Activated CD4-positive, alpha-beta memory T cell treated with anti-CD3 and anti-CD28 coated beads for 36 hours (primary cell): Measurements from ENCODE around the gene UTS2R. TPM values are rescaled to one million over a fixed set of nuclear protein-coding genes. Genes with fewer than 3 reads are reported as not detected.

Source experiments
- CTCF ChIA-PET: fragments of 350-600 bp; sonication (Branson Sonifier 250); formaldehyde crosslinking; loops from one replicate; lab custom pipeline; 2021; ENCODE audit warnings: antibody characterized with exemption, inconsistent platforms; lab: Charles Lee
- POLR2A ChIA-PET: fragments of 350-600 bp; sonication (Branson Sonifier 250); formaldehyde crosslinking; loops from one replicate; lab custom pipeline; 2021; ENCODE audit warnings: antibody characterized with exemption; lab: Charles Lee
- DNase-seq: peaks from one replicate; pipeline ENCODE4 v3.0.0-alpha.2; 2020
- H3K27ac Mint-ChIP-seq: one replicate; pipeline ENCODE4 v1.8.0; 2021; ENCODE audit warnings: mixed read lengths
- H3K27me3 Mint-ChIP-seq: one replicate; pipeline ENCODE4 v1.8.0; 2021; ENCODE audit warnings: mixed read lengths
- H3K36me3 Mint-ChIP-seq: one replicate; pipeline ENCODE4 v1.8.0; 2021; ENCODE audit warnings: mixed read lengths
- H3K4me1 Mint-ChIP-seq: one replicate; pipeline ENCODE4 v1.8.0; 2021; ENCODE audit warnings: low read depth, mixed read lengths
- H3K4me3 Mint-ChIP-seq: one replicate; pipeline ENCODE4 v1.8.0; 2021; ENCODE audit warnings: mild to moderate bottlenecking, mixed read lengths
- H3K9me3 Mint-ChIP-seq: one replicate; pipeline ENCODE4 v1.8.0; 2021; ENCODE audit warnings: mixed read lengths
- intact Hi-C: fragments of 100-400 bp; cut with micrococcal nuclease; formaldehyde crosslinking; loops from one replicate; pipeline ENCODE4 v1.15.1; 2023
- total RNA-seq, 2 experiments: library from RNA; stranded (reverse); gene quantifications; one replicate each; pipeline ENCODE4 v1.2.3, GENCODE V29; 2021

Gene UTS2R
- total RNA-seq, 2 experiments from 2014 or later = not detected

DNA sequence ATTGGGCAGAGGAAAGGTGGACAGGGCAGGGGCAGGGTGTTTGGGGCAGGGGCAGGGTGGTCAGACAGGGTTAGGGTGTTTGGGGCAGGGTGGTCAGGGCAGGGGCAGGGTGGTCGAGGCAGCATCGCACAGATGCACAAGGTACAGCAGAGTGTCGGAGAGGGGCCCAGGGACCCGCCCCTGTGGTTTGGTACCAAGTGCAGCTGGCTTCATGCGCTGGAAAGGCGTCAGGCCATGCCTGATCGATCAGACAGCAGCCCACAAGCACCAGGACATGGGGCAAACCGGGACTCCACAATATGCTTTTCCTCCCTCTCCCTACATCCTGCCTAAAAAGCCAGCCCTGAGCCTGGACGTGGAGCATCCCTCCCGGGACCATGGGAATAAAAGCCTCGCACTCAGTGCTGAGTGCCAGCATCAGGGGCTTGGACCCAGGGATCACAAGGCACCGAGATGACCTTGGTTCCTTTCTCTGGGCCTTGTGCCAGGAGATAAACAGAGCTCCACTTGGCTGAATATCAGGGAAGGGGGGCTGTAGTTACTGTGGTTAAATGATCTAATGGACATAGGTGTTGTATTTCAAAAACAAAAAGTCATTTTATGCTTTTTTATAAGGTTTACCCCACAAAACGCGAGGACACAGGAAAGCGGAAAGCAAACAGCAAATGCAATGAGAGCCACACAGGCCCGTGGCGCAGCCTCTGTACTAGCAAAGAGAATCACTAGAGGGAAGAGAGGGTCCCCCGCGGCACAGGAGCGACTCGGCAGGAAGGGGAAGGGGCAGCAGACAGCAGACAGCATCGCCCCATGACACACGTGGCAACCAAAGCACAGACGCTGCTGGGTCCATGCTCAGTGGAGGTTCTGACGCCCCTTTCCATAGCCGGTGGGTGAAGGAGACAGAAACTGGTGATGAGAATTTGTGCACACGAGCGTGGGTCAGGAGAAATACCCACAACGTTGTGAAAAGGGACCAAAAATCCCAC, 41.3 kb downstream of the UTS2R start:
- Mint-ChIP-seq H3K27me3 (no peaks in the 10 kb centered on the region), H3K9me3 (no peaks in the 10 kb centered on the region), H3K4me1 (peaks cover 17% of the 10 kb centered on the region), H3K4me3 (no peak overlapping the region), H3K27ac (no peak overlapping the region), H3K36me3 (peaks cover 5% of the 10 kb centered on the region)
- intact Hi-C loops = loop anchor here (10.0 kb wide), 1 partner anchor 378 kb away; the partner anchor contains the start of genes DCXR and RAC3
- ChIA-PET POLR2A (interaction anchor here (0.9 kb wide), 1 partner anchor 121 kb away, joined by 3 read pairs; no protein-coding TSS in a partner anchor), CTCF (interaction anchor here (0.8 to 1.2 kb wide), 4 partner anchors 49 to 382 kb away, joined by 3 to 5 read pairs (median 3); partner anchors contain the start of gene RAC3)
- DNase-seq = no peak

DNA sequence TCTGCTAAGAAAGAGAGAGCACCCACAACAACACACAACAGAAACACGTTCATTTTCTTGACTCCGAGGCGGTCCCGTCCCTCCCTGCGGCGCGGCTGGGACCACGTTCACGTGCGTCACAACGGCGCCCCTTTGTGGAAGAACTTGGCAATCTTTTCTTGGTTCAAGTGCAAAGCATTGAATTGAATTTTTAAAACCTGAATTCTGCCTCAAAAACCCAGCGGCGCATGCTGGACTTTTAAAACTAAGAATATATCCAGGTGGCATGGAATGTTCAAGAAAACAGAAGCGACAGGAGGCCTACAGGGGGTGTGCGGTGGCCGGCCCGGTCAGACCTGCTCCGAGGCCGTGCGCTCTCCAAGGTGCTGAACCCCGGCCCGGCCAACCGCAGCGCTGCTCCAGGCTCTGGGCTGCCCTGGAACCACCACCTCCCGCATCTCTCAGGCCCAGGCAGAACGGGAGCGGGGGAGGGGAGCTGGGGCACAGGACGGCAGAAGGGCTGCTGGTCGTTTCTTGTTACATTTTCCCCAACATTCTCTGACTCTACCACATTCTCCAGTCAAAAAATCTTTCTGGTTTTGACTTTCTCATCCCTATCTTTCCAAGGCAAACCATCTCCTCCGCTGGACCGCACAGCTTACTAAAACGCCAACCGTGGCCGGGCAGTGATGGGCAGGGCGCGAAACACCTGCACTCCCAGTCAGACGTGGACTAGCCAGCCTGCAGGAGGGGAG, 43.1 kb downstream of the UTS2R start:
- peak; percentile 83 for DNase-seq
- peaks cover 2% of the 10 kb centered on the region for H3K36me3 Mint-ChIP-seq
- H3K9me3 Mint-ChIP-seq = no peaks in the 10 kb centered on the region
- ChIA-PET POLR2A (interaction anchor here (0.8 kb wide), 1 partner anchor 173 kb away, joined by 3 read pairs; no protein-coding TSS in a partner anchor), CTCF (interaction anchor here (0.8 to 1.9 kb wide), 10 partner anchors 10 to 384 kb away, joined by 3 to 6 read pairs (median 4); partner anchors contain the start of gene RAC3)
- intact Hi-C loops = loop anchor here (1.0 to 10.0 kb wide), 2 partner anchors 63 to 380 kb away; partner anchors contain the start of genes DCXR and RAC3
- H3K4me3 Mint-ChIP-seq = no peak overlapping the region
- no peaks in the 10 kb centered on the region for H3K27me3 Mint-ChIP-seq
- peaks cover 23% of the 10 kb centered on the region for H3K4me1 Mint-ChIP-seq
- no peak overlapping the region for H3K27ac Mint-ChIP-seq

DNA sequence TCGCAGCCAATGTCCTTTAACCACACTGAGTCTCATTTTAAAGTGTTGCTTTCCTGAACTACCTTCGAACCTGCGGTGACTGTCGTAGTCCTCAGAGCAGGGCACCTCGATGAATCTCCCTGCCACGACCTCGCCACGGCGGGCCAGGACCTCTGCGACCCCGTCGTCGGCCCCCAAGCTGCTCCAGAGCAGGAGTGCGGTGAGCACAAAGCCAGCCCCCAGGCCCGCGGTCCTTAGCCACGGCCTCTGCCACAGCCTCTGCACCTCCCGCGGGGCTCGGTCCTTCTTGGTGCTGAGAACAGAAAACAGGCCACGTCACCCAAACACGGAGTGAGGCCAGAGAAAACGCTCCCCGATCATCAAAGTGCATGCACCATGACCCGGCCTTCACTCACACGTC, 43.8 kb downstream of the UTS2R start:
- no peak for DNase-seq
- Mint-ChIP-seq H3K36me3 (peaks cover 9% of the 10 kb centered on the region), H3K27me3 (no peaks in the 10 kb centered on the region), H3K9me3 (no peaks in the 10 kb centered on the region), H3K27ac (no peak overlapping the region), H3K4me1 (peaks cover 29% of the 10 kb centered on the region), H3K4me3 (no peak overlapping the region)
- ChIA-PET CTCF (interaction anchor here (1.1 to 1.9 kb wide), 5 partner anchors 10 to 209 kb away, joined by 4 to 6 read pairs (median 5); no protein-coding TSS in a partner anchor), POLR2A (interaction anchor here (0.8 kb wide), 1 partner anchor 173 kb away, joined by 3 read pairs; no protein-coding TSS in a partner anchor)
- intact Hi-C loops = loop anchor here (10.0 kb wide), 1 partner anchor 381 kb away; the partner anchor contains the start of genes DCXR and RAC3

DNA sequence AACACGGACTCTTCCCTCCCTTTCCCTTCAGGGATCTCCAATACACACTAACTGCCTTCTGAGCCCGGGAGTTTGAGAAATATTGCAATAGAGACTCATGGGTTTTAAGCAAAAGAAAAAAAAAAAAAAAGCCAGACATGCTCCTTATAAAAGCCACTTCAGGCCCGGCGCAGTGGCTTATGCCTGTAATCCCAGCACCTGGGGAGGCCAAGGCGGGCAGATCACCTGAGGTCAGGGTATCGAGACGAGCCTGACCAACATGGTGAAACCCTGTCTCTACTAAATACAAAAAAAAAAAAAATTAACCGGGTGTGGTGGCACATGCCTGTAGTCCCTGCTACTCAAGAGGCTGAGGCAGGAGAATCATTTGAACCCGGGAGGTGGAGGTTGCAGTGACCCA, 44.2 kb downstream of the UTS2R start:
- ChIA-PET CTCF (no interaction called here), POLR2A (no interaction called here)
- no peaks in the 10 kb centered on the region for H3K27me3 Mint-ChIP-seq

DNA sequence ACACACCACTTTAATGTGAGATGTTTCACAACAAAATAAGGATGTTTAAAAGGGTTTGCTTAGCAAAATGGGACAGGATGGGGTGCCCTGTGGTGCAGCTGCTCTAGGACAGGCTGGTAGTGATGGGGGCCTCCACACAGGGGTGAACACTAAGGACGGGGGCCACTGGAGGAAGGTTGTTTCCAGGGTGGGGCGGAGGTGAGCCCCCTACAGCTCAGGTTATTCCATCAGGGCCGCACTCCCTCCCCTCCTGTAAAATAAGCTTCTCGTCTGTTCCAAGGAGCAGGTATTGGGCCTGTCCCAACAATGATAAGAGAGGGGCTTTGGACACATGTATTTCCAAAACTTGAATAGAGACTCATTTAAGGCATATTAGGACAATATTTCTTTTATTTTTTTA, 44.7 kb downstream of the UTS2R start:
- intact Hi-C loops = loop anchor here (10.0 kb wide), 1 partner anchor 381 kb away; the partner anchor contains the start of genes DCXR and RAC3
- H3K4me1 Mint-ChIP-seq = peaks cover 29% of the 10 kb centered on the region
- no peak for DNase-seq
- no peak overlapping the region for H3K27ac Mint-ChIP-seq
- ChIA-PET POLR2A (no interaction called here), CTCF (interaction anchor here (1.9 kb wide), 1 partner anchor 67 kb away, joined by 8 read pairs; no protein-coding TSS in a partner anchor)
- H3K27me3 Mint-ChIP-seq = no peaks in the 10 kb centered on the region
- no peaks in the 10 kb centered on the region for H3K9me3 Mint-ChIP-seq
- H3K4me3 Mint-ChIP-seq = no peak overlapping the region
- H3K36me3 Mint-ChIP-seq = peaks cover 10% of the 10 kb centered on the region

More for the DNA sequence above, 44.2 kb downstream of the UTS2R start:
- H3K4me1 Mint-ChIP-seq = peaks cover 29% of the 10 kb centered on the region
- intact Hi-C loops = loop anchor here (10.0 kb wide), 1 partner anchor 381 kb away; the partner anchor contains the start of genes DCXR and RAC3
- DNase-seq = no peak
- H3K9me3 Mint-ChIP-seq = no peaks in the 10 kb centered on the region
- peaks cover 9% of the 10 kb centered on the region for H3K36me3 Mint-ChIP-seq
- no peak overlapping the region for H3K27ac Mint-ChIP-seq
- no peak overlapping the region for H3K4me3 Mint-ChIP-seq

DNA sequence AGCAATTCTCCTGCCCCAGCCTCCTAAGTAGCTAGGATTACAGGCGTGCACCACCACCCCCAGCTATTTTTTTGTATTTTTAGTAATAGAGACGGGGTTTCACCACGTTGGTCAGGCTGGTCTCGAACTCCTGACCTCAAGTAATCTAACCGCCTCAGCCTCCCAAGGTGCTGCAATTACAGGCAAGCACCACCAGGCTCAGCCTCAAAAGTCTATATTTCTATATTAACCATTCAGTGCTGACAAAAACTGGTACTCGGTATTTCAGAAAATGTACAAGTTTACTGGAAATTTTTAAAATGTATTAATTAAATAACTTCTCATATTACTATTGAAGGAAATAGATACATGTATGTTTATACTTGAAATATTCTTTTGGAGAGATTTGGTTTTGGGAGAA, 45.2 kb downstream of the UTS2R start:
- intact Hi-C loops = loop anchor here (10.0 kb wide), 1 partner anchor 382 kb away; the partner anchor contains the start of genes DCXR and RAC3
- ChIA-PET CTCF (interaction anchor here (0.9 to 1.9 kb wide), 5 partner anchors 59 to 181 kb away, joined by 3 to 8 read pairs (median 4); no protein-coding TSS in a partner anchor), POLR2A (no interaction called here)
- Mint-ChIP-seq H3K4me1 (peaks cover 29% of the 10 kb centered on the region), H3K27me3 (no peaks in the 10 kb centered on the region), H3K9me3 (no peaks in the 10 kb centered on the region), H3K36me3 (peaks cover 10% of the 10 kb centered on the region), H3K4me3 (no peak overlapping the region), H3K27ac (no peak overlapping the region)
- peak; percentile 32 for DNase-seq

DNA sequence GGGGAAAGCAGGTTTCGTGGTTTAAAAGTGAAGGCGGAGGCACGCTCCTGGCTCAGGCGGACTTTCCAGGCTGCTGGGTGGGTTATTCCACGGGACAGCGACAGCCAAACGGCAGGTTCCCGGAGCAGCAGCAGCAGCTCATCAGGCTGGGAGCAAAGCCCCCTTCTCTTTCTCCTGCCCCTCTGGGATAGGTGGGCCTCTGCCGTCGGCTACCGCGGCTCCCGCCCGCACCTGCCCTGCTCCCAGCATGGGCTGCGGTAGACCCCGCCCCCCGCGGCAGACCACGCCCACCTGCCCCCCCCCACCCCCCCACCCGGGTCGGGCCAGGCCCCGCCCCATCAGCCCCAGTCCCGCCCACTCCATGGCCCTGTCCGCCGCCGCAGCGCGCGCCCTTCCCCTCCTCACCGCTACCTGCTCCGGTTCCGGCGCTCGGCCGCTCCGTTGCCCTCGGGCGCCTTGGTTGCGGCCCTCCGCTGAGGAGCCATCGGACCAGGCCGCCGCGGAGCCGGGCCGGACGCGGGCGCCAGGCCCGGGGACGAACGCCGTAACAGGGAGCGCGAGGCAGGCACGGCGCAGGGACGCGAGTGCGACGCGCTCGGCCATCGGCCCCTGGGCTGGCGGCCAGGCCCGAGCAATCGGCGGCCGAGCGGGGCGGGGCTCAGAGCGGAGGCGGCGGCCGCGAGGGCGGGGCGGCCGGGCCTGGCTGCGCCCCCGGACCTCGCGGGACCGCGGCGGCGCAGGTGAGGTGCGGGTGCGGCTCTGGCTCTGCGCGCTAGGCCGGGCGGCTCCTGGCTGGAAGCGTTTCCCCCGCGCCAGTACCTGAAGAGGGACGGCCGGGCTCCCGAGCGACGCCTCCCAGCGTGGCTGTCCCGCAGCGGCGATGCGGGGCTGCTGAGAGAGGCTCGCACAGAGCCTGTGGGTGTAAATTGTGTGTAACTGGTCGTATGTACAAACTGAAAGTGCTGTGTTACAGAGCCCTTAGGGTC, 46.7 kb downstream of the UTS2R start, which contains the start of the genes HEXD and OGFOD3:
Gene HEXD (plus strand): TSS at position 347 of the 986 bp plus-strand sequence. CDS start 1,453 bp downstream, outside the sequence.
Gene OGFOD3 (minus strand): TSS at position 586 of the 986 bp plus-strand sequence. CDS start 101 bp downstream, at position 485.
- POLR2A ChIA-PET = interaction anchor here (1.0 to 1.9 kb wide), 2 partner anchors 31 to 120 kb away, joined by 4 to 7 read pairs; no protein-coding TSS in a partner anchor
- intact Hi-C loops = loop anchor here (1.0 to 10.0 kb wide), 4 partner anchors 31 to 383 kb away; partner anchors contain the start of genes DCXR, NARF and RAC3
- Mint-ChIP-seq H3K36me3 (peaks cover 13% of the 10 kb centered on the region), H3K4me1 (peaks cover 29% of the 10 kb centered on the region), H3K9me3 (no peaks in the 10 kb centered on the region), H3K27me3 (no peaks in the 10 kb centered on the region), H3K27ac (peak within 1 kb of the TSS; percentile 78), H3K4me3 (peak within 1 kb of the TSS; percentile 79)
- DNase-seq = peak; percentile 87
- CTCF ChIA-PET = interaction anchor here (1.1 to 2.2 kb wide), 4 partner anchors 67 to 182 kb away, joined by 4 to 8 read pairs (median 6); no protein-coding TSS in a partner anchor

DNA sequence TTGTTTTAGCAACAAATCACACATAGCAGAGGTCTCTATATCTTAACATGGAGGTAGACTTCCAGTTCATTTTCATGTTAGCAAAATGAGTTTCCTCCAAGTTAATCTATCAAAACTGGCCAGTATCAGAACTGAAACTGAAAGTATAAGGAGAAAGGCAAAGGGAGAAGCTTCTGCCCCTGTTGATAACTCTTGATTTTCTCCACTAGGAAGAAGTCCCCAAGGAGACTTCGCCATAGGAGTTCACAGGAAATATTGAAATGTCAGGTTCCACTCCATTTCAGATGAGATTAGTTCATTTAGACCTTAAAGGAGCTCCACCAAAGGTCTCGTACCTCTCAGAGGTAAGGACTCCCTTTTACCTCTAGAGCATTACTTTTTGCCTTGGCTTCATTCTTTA, 48.0 kb downstream of the UTS2R start:
- no peaks in the 10 kb centered on the region for H3K27me3 Mint-ChIP-seq
- H3K4me3 Mint-ChIP-seq = peak overlapping the region; percentile 79
- ChIA-PET POLR2A (interaction anchor here (0.6 to 1.9 kb wide), 3 partner anchors 30 to 124 kb away, joined by 3 to 7 read pairs (median 4); no protein-coding TSS in a partner anchor), CTCF (interaction anchor here (0.9 to 1.0 kb wide), 2 partner anchors 68 to 134 kb away, joined by 3 read pairs; no protein-coding TSS in a partner anchor)
- H3K36me3 Mint-ChIP-seq = peaks cover 11% of the 10 kb centered on the region
- no peak for DNase-seq
- intact Hi-C loops = loop anchor here (2.0 to 10.0 kb wide), 2 partner anchors 181 to 385 kb away; partner anchors contain the start of genes DCXR and RAC3
- H3K27ac Mint-ChIP-seq = peak overlapping the region; percentile 78
- H3K4me1 Mint-ChIP-seq = peaks cover 25% of the 10 kb centered on the region
- no peaks in the 10 kb centered on the region for H3K9me3 Mint-ChIP-seq

DNA sequence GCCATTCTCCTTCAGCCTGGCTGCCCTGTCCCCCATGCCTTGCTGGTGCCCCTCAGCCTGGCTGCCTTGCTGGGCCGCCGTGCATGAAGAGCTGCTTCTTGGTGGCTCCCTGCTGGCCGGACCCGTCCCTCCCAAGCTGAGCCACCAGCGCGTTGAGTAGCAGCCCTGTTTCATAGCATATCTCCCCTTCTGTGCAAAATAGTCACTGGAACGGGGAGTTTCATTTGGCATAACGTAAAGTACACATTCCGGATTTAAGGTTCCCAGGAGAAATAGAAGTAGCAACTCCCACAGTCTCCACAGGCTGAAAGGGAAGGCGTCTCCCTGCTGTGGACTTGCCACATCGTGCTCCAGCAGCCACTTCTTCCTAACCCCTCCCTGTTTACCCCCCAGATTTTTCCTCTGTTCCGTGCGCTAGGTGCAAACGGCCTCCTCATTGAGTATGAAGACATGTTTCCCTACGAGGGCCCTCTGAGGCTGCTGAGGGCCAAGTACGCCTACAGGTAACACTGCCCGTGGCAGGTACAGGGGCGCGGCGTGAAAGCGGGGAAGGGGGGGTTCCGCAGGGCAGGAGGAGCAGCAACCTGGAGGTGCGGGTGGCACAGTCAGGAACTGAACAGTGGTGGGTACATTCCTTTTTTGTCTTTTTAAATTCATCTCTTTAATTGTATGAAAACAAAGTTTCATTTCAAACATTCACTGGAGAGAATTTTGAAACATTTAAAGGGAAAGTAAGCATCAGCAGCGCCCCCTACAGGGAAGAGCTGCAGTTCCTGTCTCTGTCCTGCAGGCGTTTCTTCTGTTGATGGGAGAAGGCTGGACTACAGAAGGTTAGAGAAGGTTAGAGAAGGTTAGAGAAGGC, 52.7 kb downstream of the UTS2R start:
- Mint-ChIP-seq H3K4me3 (no peak overlapping the region), H3K9me3 (no peaks in the 10 kb centered on the region), H3K36me3 (peaks cover 11% of the 10 kb centered on the region), H3K4me1 (peaks cover 11% of the 10 kb centered on the region), H3K27me3 (no peaks in the 10 kb centered on the region), H3K27ac (no peak overlapping the region)
- intact Hi-C loops = no loop called here
- ChIA-PET POLR2A (no interaction called here), CTCF (interaction anchor here (0.6 to 1.5 kb wide), 20 partner anchors 9 to 304 kb away, joined by 3 to 9 read pairs (median 4); no protein-coding TSS in a partner anchor)
- DNase-seq = peak; percentile 77
